HG02588 (cell line): ENCODE data around the gene CCNY.
"Not testable (repeated sequence)": the region's sequence is repeated elsewhere in the genome, so short reads cannot be mapped to it uniquely, and the experiment has no call there.

Experiments
- ATAC-seq: cut with Tn5 transposase; IDR thresholded peaks from one replicate; pipeline ENCODE4 v1.9.1; 2021; ENCODE audit warnings: mild to moderate bottlenecking, moderate library complexity; ENCODE audit not compliant: unreplicated experiment

Gene CCNY

DNA sequence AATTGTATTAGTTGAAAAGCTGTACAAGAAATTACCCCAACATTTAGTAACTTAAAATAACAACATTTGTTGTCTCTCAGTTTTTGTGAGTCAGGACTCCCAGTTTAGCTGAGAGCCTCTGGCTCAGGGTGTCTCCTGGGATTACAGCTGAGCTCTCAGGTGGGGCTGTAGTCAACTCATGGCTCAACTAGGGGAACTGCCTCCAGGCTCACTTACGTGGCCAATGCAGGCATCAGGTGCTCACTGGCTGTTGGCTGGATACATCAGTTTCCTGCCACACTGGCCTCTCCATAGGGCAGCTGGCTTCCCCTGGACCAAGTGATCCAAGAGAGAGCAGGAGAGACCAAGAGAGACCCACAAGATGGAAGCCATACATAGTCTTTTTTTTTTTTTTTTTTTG, 17.5 kb downstream of the CCNY start:
- ATAC-seq: peak; percentile 50

DNA sequence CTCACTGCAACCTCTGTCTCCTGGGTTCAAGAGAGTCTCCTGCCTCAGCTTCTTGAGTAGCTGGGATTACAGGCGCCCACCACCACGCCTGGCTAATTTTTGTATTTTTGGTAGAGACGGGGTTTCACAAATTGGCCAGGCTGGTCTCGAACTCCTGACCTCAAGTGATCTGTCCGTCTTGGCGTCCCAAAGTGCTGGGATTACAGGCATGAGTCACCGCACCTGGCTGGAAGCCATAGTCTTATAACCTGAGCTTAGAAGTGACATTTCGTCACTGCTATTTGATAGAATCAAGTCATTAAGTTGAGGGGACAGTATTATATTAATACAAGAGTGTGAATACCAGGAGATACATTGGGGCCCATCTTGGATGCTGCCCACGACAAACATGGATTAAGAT, 17.9 kb downstream of the CCNY start:
- ATAC-seq: not testable (repeated sequence)

DNA sequence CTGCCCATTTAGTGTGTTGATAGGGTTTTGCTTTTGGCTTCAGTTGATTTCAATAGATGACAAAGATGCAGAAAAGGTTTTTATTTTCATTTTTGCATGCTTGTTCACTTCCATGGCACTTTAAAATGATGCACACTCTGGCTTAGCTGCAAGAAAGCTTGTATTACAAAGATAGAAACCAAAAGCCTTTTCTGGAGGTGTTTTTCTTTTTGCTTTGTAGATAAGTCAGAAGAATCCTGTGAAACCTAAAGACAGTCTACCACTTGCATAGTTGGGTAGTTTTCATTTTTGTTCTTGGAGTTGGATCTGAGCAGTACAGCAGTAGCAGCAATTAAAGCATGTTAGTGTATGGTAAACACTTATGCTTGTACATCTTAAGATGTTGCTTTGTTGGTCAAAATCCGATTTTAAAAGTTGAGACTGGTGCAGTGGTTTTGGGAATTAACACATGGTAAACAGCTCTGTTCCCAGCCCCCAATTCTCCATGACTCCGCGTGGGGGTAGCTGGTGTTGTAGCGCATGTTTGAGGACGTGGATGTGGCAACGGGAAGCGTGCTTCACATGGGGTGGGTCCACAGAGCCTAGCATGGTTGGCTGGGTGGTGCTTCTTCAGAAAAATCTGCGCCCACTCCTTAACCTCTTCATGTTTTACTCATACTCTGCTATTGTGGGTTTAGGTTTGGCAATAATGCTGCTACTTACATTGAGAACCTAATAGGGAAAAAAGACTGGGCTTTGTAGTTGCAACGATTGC, 19.8 kb downstream of the CCNY start:
- peak; percentile 60 for ATAC-seq

DNA sequence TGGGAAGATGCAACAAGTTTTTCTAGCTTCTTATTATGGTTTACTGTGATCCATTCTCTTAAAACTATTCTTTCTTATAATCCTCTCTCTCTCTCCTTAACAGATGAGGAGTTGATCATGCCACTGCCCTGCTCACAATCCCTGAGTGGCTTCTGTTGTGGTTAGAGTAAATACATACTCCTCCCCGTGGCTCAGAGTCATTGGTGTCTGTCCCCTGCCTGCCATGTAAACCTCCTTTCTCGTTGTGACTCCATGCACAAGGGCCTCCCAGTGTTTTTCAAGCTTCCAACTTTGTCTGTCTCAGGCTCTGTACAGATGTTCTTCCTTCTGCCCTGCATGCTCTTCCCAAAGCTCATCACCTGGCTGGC, 20.4 kb downstream of the CCNY start:
- no peak for ATAC-seq

DNA sequence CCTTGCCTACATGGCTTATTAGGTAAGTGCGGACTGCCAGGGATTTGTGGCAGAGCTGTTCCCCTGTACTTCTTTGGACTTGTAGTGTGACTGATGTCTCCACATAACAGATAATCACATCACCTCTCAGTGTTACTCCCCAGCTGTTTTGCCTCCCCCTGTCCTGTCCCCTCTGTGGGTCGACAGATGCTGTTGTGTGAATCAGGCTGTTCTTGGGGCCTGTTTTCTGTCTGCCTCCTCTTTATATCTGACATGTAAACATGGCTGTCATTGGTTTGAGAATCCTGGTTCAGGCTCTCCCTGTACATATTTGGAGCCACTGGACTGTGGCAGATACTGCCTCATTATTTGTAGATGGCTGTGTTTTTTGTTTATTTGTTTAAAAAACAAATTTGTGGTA, 22.7 kb downstream of the CCNY start:
- no peak for ATAC-seq

DNA sequence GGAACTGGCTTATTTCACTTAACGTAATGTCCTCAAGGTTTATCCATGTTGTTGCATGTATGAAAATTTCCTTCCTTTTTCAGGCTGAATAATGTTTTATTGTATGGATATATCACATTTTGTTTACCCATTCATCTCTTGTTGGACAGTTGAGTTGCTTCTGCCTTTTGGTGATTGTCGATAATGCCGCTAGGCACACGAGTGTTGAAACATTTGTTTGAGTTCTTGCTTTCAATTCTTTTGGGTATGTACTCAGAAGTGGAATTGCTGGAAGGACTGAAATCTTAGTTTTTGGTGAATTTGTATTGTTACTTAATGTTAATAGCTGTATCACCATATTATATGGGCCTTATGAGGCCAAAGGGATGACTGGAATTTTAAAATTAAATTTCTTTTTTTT, 23.6 kb downstream of the CCNY start:
- no peak for ATAC-seq

DNA sequence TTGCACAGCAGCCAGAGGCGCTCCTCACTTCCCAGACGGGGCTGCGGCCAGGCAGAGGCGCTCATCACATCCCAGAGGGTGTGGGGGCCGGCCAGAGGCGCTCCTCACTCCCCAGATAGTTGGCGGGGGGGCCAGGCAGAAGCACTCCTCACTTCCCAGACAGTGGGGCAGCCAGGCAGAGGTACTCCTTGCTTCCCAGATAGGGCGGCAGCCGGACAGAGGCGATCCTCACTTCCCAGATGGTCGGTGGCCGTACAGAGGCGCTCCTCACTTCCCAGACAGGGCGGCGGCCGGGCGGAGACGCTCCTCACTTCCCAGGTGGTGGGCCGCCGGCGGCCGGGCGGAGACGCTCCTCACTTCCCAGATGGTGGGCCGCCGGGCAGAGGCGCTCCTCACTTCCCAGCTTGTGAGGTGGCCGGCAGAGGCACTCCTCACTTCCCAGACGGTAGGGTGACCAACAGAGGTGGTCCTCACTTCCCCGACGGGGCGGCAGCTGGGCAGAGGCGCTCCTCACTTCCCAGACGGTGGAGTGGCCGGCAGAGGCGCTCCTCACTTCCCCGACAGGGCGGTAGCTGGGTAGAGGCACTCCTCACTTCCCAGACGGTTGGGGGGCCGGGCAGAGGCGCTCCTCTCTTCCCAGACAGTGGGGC, 26.5 kb downstream of the CCNY start:
- ATAC-seq: no peak

DNA sequence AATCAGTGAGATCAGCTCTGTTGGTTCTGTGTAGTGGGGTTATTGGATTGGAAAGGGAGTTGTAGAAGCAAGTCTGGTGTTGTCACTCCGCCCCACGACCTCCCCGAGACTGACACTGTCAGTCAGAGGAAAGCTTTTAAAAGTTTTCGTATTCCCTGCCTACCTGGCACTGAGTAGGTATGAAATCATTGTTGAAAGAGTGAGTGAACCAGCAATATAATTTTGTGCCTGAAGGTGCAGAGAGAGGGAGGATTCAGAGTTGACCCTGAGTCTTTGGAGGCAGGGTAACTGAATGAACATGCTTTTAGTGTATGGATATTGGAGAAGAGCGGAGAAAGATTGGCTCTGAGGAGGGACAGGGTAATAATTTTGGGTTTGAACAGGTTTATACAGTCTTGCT, 27.3 kb downstream of the CCNY start:
- no peak for ATAC-seq

DNA sequence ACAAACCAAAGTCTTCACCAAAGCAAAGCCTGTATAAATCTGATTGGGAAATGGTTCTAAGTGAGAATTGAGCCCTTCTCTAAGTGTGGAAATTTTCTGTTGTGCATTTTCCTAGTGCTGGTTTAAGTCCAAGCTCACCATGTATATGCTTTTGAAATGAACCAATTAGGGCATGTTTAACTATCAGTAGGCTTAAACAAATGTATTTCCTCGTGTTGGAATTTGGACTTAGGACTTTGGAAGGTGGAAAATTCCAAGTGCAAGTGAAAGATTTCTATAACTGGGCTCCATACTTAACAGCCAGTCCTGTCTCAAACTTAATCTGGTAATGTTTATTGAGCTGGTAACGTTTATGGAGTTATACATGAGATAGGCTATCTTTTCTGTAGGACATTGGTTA, 28.5 kb downstream of the CCNY start:
- no peak for ATAC-seq

DNA sequence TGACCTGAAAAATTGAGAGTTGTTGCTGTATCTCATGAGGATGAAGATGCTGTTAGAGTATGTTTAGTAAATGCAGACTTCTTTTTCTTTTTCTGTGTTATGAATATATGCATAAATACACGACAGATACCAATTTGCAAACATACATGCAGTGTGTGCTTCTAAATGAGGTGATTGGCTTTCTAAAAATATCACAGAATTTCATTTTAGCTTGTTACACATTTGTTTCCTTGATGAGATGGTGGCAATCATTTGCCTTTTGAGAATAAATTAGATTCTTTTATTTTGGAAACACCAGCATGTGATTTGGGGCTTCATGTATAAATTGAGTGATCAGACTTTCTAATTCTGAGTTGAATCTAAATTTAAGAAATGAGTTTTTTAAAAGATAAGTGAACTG, 29.7 kb downstream of the CCNY start:
- ATAC-seq: no peak

DNA sequence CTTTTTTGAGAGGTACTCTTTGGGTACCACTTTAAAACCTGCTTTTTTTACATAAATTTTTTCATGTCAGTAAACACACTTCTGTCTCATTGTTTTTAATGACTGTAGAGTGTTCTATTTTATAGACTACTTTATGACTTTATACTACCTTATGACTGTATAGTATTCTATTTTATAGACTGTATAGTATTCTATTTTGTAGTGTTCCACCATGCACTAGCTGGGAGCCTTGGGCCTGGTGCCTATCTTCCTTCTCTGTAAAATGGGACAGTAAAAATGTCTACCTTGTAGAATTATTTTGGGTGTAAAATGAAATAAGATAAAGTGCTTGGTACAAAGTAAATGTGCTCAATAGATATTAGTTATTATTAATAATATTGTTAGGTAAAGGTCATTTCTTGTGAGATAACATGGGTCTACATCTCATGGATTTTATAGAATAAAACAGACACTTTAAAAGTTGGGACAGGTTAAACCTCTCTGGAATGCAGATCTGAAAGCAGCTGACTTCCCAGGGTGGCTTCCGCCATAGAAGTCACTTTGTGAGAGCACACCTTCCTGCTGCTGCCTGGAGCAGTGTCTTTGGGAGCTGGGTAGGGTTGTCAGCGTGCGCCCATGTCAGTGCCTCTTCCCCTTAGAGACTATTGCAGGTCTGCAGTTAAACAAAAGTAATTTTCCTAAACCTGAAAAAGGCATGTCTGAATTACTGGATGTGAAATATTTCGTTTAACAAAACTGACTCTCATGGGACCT, 31.0 kb downstream of the CCNY start:
- ATAC-seq: no peak

DNA sequence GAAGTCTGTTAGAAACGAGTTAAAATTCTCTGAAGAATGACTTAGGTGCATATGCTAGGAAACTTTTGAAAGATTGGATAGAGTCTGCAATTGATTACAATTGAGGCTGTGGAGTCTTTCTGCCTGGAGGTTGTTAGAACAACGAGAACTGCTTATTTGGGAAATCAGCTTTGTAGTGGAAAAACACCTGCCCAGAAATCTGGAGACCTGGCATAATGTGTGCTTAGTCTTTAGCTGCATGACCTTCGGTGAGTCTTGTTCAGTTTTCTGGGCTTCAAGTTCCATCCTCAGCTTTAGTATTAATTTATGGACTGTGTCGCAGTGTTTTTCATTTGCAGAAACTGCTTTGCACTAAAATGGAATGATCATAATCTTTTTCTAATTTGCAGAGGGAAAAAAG, 31.7 kb downstream of the CCNY start:
- ATAC-seq: no peak

DNA sequence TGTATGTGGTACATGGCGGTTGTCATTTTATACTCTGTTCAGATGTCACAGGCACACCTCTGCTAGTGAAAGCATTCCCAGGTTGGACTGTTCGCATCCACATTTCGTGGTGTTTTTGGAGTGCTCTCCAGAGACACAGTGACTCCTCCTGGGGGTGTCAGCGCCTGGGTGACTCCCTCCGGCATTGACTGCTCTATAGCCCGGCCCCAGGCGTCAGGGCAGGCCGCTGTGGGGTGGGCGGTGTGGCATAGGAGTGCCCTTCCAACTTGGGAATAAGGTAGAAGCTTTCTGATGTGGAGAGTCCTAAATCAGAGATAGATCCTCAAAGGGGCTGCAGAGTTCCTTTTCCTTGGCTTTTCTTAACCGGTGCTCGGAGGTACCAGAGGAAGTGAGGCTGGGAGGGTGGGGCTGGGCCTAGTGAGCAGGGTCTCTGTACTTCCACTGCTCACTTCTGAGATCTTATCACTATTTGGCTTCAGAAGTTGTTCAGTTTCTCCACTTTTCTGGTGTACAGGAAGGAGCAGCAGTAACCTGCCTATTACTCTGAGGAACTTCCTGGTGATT, 32.3 kb downstream of the CCNY start:
- ATAC-seq: no peak

DNA sequence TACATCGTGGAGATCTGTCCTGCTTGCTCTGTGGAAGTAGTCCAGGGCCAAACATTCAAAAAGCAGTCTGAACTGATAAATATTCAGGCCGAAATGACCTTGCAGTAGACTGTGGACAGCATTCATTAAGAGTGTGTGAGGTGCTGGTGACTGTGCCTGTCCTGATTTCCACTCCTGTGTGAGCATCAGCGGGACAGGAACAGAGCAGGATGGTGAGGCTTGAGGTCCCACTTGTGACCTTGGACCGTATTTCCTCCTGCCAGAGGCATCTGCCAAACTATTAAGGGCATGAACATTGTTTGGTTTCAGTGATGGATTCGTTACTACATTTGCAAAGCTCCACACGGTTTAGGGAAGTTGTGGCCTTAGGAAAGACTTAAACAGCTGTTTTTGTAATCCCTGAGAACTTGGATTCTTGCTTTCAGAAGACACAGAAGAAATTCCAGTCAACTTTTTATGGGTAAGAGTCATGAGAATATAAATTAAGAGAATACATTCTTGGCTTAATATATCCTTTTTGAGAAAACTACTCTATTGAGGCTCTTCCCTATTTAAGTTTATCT, 32.8 kb downstream of the CCNY start:
- no peak for ATAC-seq

DNA sequence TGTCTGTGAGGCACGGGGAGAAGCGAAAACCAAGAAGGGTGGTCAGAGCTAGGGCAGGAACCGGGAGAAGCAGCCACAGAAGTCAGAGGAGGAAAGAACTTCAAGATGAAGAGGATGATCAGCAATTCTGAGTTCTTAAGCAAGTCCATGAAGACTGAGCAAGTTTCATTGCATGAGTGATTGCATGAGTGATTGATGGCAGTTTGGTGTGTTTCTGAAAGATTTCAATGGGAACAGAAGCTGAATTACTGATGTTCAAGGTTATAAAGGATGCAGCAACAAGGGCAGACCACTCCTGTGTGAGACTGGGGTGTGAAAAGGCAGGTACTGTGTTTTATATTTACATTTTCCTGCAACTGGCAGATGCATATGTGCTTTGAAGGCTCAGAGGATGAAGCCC, 35.4 kb downstream of the CCNY start:
- ATAC-seq: no peak

DNA sequence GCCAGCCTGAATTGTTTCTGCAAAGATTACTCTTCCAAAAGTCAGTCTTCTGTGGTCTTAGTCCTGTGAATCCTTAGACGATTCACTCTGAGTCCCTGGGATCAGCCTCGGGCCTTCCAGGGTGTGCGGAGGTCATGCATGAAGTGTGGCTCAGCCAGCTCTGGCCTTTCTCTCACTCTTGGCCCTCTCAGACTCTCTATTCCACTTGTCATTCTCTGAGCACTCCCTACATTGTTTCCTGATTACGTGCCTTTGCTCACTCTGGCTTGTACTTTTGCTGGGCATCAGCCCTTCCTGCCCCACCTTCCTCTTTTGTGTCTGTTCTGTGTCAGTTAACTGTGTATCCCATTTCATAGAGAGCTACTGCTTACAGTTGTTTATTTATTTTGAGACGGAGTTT, 36.0 kb downstream of the CCNY start:
- no peak for ATAC-seq

DNA sequence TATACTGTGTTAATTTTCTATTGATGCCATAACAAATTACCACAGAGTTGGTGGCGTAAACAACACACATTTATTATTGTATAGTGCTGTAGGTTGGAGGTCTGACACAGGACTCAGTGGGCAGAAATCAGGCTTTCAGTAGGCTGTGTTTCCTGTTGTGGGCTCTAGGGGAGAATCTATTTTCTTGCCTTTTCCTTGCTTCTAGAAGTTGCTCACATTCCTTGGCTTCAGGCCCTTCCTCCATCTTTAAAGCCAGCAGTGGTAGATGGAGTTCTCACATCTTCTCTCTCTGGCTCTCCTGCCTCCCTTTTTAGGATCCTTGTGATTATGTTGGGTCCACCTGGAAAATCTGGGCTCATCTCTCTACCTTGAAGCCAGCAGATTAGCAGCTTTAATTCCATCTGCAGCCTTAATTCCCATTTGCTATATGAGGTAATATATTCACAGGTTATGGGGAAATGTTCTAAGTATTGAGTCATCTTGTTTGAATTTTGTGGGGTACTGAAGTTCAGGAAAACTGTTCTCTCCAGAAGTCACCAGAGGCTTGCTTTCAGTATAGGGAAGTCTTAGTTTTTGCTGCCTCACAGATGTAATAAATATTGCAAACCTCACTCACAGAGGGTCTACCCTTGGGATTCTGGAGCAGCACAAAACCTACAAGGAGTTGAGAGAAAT, 38.9 kb downstream of the CCNY start:
- ATAC-seq: no peak

DNA sequence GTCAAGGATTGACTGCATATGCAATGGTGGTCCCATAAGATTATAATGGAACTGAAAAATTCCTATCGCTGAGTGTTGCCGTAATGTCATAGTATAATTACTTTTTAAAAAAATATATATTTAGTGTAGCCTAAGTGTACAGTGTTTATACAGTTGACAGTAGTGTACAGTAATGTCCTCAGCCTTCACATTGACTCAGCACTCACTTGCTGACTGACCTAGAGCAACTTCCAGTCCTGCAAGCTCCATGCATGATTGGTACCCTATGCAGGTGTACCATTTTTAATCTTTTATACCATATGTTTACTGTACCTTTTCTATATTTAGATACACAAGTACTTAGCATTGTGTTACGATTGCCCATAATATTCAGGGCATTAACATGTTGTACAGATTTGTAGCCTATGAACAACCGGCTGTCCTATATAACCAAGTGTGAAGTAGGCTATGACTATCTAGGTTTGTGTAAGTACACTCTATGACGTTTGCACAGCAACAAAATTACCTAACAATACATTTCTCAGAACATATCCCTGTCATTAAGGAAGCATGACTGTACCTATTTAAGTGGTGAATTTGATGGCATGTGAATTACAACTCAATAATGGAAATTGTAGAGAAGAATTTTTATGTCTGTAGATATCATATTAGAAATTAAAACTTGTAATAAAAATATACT, 40.9 kb downstream of the CCNY start:
- no peak for ATAC-seq

DNA sequence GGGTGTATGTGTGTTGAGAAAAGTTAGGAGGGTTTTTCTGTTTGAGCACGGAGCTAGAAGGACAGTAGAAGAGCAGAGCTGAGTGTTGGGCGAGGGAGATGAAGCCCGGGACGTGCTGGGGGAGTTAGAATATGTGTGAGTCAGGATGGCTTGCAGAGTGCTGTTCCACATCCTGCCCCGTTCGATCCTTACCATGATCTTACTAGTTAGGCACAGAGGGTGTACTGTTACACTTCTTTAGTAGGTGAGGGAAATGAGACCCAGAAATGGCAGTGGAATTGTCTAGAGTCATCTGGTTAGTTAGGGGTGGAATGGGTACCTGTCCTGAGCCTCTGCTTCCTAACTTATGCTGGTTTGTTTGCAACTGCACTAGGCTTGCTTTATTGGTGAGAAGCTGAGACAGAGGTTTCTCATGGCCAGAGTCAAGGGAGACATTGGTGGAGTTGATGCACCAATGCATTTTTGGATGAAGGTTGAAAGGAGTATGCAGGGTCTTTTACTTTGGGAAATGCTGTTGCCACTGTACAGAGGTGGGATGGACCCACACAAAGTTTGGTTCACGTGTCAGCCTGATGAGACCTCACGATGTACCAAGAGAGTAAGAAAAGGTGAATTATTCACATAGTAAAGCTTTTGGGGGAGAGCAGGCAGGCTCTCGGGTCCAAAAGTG, 42.4 kb downstream of the CCNY start:
- ATAC-seq: peak; percentile 16
